ENCODE results near the gene ZNF205. TPM values are rescaled to one million over a fixed set of nuclear protein-coding genes. Genes with fewer than 3 reads are reported as not detected.
A peak's percentile ranks its signal among the peaks of the same experiment; 100 is the strongest.

ZNF205 gene
- total and polyA plus RNA-seq, 4 experiments from 2014 or later = 0.20 TPM; not detected in 3

DNA sequence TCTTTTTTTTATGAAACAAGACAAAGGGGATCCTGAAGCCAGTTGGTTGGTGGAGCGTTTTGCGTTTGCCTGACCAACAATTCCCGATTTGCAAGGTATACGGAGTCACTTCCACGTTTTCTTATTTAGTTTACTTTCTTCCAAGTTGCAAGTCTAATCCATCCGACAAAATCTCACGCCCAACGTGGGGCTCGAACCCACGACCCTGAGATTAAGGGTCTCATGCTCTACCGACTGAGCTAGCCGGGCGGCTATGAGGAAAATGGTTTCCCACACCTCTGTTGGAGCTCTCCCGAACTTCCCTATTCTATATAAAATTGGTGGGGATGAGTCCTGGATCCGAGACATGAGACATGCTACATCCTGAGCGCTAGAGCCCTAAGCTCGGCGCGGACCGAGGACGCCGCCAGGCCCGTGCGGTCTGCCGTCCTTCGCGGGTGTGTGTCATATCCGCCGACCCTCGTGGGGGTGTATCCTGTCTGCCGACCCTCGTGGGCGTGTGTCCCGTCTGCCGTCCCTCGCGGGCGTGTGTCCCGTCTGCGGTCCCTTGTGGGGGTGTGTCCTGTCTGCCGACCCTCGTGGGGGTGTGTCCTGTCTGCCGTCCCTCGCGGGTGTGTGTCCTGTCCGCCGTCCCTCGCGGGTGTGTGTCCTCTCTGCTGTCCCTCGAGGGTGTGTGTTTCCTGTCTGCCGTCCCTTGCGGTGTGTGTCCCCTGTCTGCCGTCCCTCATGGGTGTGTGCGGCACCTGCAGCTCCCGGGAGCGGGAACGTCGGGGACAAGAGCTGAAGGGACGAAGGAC is 45.0 kb downstream of the ZNF205 start:
- peak overlapping the region; percentile 57 to 66 for H3K4me3 ChIP-seq (ENCODE audit: low read length in 2 of 2)
- peaks cover 0 to 27% of the 10 kb centered on the region in 2 donors for H3K36me3 Mint-ChIP-seq

DNA sequence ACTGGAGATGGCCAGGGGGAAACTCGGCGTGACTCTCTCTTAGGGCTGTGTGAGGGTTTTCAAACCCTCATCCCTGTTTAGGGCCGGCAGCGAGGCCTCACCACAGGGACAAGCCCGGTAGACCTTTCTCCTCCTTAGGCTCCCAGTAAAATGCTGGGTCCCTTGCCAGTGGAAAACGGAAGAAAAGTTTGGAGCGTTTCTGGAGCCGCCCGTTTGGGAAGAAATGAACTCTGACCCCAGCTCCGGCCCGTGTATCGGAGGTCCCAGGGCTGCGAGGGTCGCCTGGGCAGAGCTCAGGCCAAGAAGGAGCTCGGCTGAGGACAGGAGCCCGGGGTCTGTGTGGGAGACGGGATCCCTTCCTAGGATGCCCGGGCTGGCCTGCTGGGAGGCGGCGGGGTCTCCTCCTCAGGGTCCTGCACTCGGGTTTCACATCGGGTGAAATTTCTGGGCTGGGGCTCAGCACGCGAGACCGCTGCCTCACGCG is 45.7 kb downstream of the ZNF205 start:
- Mint-ChIP-seq H3K4me1 (peaks cover 11 to 33% (median 23%) of the 10 kb centered on the region in 4 donors), H3K27me3 (peaks cover 0 to 2% of the 10 kb centered on the region in 2 donors)
- peak overlapping the region; percentile 62 for H3K27ac ChIP-seq (ENCODE audit: low read depth, low read length)

More for the DNA sequence above, 45.0 kb downstream of the ZNF205 start:
- peak in 4 of 5 donors; percentile 38 to 80 (median 42) for DNase-seq
- H3K4me1 ChIP-seq (ENCODE audit: insufficient read depth, low read length) = peaks cover 28% of the 10 kb centered on the region
- Mint-ChIP-seq H3K27ac (peak overlapping the region; percentile 91 to 100 (median 93)), H3K27me3 (peaks cover 3 to 5% of the 10 kb centered on the region in 2 donors), H3K4me3 (peak overlapping the region; percentile 87 to 94 (median 92)), H3K9me3 (peaks cover 2 to 47% (median 25%) of the 10 kb centered on the region in 8 donors), H3K4me1 (peaks cover 17 to 38% (median 29%) of the 10 kb centered on the region in 4 donors)
- H3K27me3 ChIP-seq (ENCODE audit: insufficient read depth, low read length) = no peaks in the 10 kb centered on the region
- no peaks in the 10 kb centered on the region for H3K36me3 ChIP-seq (ENCODE audit: insufficient read depth, low read length)
- ChIA-PET CTCF (ENCODE audit: partially characterized antibody) (interaction anchor here (0.6 to 6.4 kb wide), 9 partner anchors 7 to 99 kb away, joined by 3 to 36 read pairs (median 5); partner anchors contain the start of gene ZNF213), POLR2A (ENCODE audit: partially characterized antibody) (interaction anchor here (0.6 to 5.3 kb wide), 22 partner anchors 8 to 343 kb away, joined by 3 to 72 read pairs (median 8); partner anchors contain the start of genes CLUAP1, TNFRSF12A, ZNF174 and ZNF213)
- peaks cover 0 to 6% of the 10 kb centered on the region in 2 donors for H3K9me3 ChIP-seq (ENCODE audit: control insufficient read depth in 1 of 2, low read length in 2 of 2)
- intact Hi-C loops (cut with micrococcal nuclease) = loop anchor here (1.0 to 10.0 kb wide), 7 partner anchors 7 to 347 kb away; partner anchors contain the start of gene CLUAP1
- peak overlapping the region; percentile 62 for H3K27ac ChIP-seq (ENCODE audit: low read depth, low read length)

DNA sequence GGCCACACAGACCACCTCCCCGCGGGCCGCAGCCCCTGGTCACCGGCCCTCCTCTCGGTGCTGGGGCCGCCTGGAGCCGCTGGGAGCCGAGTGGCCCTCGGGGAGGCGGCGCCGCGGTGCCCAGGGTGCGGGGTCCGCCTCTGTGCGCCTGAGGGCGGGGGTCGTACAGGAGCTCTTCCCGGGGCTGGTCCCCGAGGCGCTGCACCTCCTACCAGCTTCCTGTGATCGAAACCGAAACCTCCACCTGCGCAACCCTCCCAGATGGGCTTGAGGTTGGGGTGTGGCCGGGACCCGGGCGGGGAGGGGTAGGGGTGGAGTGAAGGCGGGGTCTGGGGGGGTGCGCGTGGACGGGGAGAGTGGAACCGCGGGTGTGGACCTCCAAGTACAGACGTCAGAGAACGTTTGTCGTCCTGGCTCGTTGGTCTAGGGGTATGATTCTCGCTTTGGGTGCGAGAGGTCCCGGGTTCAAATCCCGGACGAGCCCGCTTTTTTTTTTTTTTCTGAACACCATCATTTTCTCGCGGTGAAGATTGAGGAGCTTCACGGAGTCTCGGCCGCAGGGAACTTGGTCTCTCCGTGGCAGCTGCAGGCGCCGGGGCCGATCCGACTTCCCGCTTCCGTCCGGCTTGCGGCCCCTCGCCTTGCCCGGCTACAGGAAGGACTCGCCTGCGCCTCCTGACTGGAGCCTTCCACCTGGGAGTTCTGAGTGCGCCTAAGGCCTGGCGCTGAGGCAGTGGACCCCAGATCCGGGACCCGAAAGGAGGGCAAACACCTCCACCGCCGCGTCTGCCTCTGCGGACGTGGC is 46.3 kb downstream of the ZNF205 start:
- H3K4me1 Mint-ChIP-seq = peaks cover 11 to 36% (median 26%) of the 10 kb centered on the region in 4 donors
- DNase-seq = peak; percentile 92 to 98 (median 94)
- H3K27me3 Mint-ChIP-seq = peaks cover 0 to 2% of the 10 kb centered on the region in 2 donors
- H3K4me3 ChIP-seq (ENCODE audit: low read length in 2 of 2) = peak overlapping the region; percentile 65 to 66
- H3K27ac Mint-ChIP-seq = peak overlapping the region; percentile 92 to 100 (median 96)
- no peaks in the 10 kb centered on the region for H3K36me3 ChIP-seq (ENCODE audit: insufficient read depth, low read length)
- H3K36me3 Mint-ChIP-seq = peaks cover 0 to 21% of the 10 kb centered on the region in 2 donors
- intact Hi-C loops (cut with micrococcal nuclease) = loop anchor here (1.0 to 10.0 kb wide), 7 partner anchors 8 to 346 kb away; partner anchors contain the start of gene CLUAP1
- H3K9me3 Mint-ChIP-seq = peaks cover 2 to 42% (median 16%) of the 10 kb centered on the region in 8 donors
- H3K27ac ChIP-seq (ENCODE audit: low read depth, low read length) = peak overlapping the region; percentile 62
- H3K27me3 ChIP-seq (ENCODE audit: insufficient read depth, low read length) = no peaks in the 10 kb centered on the region
- ChIA-PET CTCF (ENCODE audit: partially characterized antibody) (interaction anchor here (0.7 to 6.4 kb wide), 14 partner anchors 8 to 150 kb away, joined by 3 to 36 read pairs (median 4); partner anchors contain the start of gene ZNF213), POLR2A (ENCODE audit: partially characterized antibody) (interaction anchor here (0.9 to 5.3 kb wide), 39 partner anchors 10 to 351 kb away, joined by 3 to 72 read pairs (median 6); partner anchors contain the start of genes CLUAP1, IL32, NAA60 and ZNF174)
- H3K4me1 ChIP-seq (ENCODE audit: insufficient read depth, low read length) = peaks cover 25% of the 10 kb centered on the region
- H3K4me3 Mint-ChIP-seq = peak overlapping the region; percentile 83 to 96 (median 92)
- H3K9me3 ChIP-seq (ENCODE audit: control insufficient read depth in 1 of 2, low read length in 2 of 2) = peaks cover 0 to 6% of the 10 kb centered on the region in 2 donors

More for the DNA sequence above, 45.7 kb downstream of the ZNF205 start:
- POLR2A ChIA-PET (ENCODE audit: partially characterized antibody) = interaction anchor here (0.6 to 5.3 kb wide), 38 partner anchors 9 to 343 kb away, joined by 3 to 72 read pairs (median 6); partner anchors contain the start of genes CLUAP1, IL32, TNFRSF12A and ZNF174
- Histone ChIP-seq H3K4me3 (ENCODE audit: low read length in 2 of 2) (peak overlapping the region; percentile 57 to 66), H3K36me3 (ENCODE audit: insufficient read depth, low read length) (no peaks in the 10 kb centered on the region), H3K4me1 (ENCODE audit: insufficient read depth, low read length) (peaks cover 25% of the 10 kb centered on the region), H3K27me3 (ENCODE audit: insufficient read depth, low read length) (no peaks in the 10 kb centered on the region), H3K9me3 (ENCODE audit: control insufficient read depth in 1 of 2, low read length in 2 of 2) (peaks cover 0 to 6% of the 10 kb centered on the region in 2 donors)
- peak overlapping the region; percentile 87 to 94 (median 92) for H3K4me3 Mint-ChIP-seq
- DNase-seq = no peak
- H3K9me3 Mint-ChIP-seq = peaks cover 2 to 42% (median 19%) of the 10 kb centered on the region in 8 donors
- H3K36me3 Mint-ChIP-seq = peaks cover 0 to 22% of the 10 kb centered on the region in 2 donors
- CTCF ChIA-PET (ENCODE audit: partially characterized antibody) = interaction anchor here (0.6 to 6.4 kb wide), 14 partner anchors 8 to 150 kb away, joined by 3 to 36 read pairs (median 5); partner anchors contain the start of gene ZNF213
- intact Hi-C loops (cut with micrococcal nuclease) = loop anchor here (1.0 to 10.0 kb wide), 7 partner anchors 8 to 347 kb away; partner anchors contain the start of gene CLUAP1
- peak overlapping the region; percentile 91 to 100 (median 93) for H3K27ac Mint-ChIP-seq

DNA sequence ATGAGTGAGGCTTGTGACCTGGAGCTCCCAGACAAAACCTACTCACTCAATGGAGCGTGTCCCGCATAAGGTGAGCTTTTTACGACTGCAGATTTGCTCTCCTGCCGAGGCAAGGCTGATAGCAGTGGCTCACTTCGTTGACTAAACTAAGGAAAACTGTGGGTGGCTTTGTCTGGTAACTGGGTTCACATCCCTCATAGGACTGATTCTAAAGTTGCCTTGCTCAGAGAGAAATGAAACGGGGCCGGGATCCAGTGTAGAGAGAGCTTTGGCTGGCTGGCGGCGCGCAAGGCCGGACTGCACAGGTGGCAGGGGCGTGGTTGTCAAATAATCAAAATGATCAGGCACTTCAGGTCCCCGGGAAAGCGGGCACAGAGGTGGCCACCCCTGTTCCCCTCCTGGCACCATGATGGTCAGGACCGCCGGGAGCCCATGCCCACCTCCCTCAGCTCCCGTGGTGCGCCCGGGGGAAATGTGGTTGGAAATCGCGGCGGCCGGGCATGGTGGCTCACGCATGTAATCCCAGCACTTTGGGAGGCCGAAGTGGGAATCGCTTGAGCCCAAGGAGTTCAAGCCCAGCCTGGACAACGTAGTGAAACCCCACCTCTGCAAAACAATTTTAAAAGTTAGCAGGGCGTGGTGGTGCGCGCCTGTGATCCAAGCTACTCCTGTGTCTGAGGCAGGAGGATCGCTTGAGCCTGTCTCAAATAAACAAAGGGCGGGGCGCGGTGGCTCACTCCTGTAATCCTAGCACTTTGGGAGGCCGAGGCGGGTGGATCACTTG is 49.0 kb downstream of the ZNF205 start:
- ChIA-PET POLR2A (ENCODE audit: partially characterized antibody) (interaction anchor here (0.6 to 5.3 kb wide), 6 partner anchors 10 to 252 kb away, joined by 3 to 72 read pairs (median 11); partner anchors contain the start of gene ZNF213), CTCF (ENCODE audit: partially characterized antibody) (interaction anchor here (0.9 to 6.4 kb wide), 8 partner anchors 12 to 338 kb away, joined by 3 to 36 read pairs (median 4); partner anchors contain the start of gene ZNF213)
- no peak overlapping the region for H3K4me3 ChIP-seq (ENCODE audit: low read length in 2 of 2)
- peaks cover 0 to 2% of the 10 kb centered on the region in 2 donors for H3K27me3 Mint-ChIP-seq
- H3K36me3 Mint-ChIP-seq = peaks cover 0 to 18% of the 10 kb centered on the region in 2 donors
- H3K27ac ChIP-seq (ENCODE audit: low read depth, low read length) = no peak overlapping the region
- H3K4me1 Mint-ChIP-seq = peaks cover 15 to 46% (median 27%) of the 10 kb centered on the region in 4 donors
- no peaks in the 10 kb centered on the region for H3K27me3 ChIP-seq (ENCODE audit: insufficient read depth, low read length)
- no peaks in the 10 kb centered on the region for H3K36me3 ChIP-seq (ENCODE audit: insufficient read depth, low read length)
- peak overlapping the region in 5 of 8 donors; percentile 43 to 57 (median 47) for H3K4me3 Mint-ChIP-seq
- H3K9me3 ChIP-seq (ENCODE audit: control insufficient read depth in 1 of 2, low read length in 2 of 2) = no peaks in the 10 kb centered on the region
- intact Hi-C loops (cut with micrococcal nuclease) = no loop called here
- peaks cover 0 to 19% (median 5%) of the 10 kb centered on the region in 8 donors for H3K9me3 Mint-ChIP-seq
- H3K27ac Mint-ChIP-seq = peak overlapping the region in 3 of 7 donors; percentile 46 to 77 (median 68)
- H3K4me1 ChIP-seq (ENCODE audit: insufficient read depth, low read length) = peaks cover 31% of the 10 kb centered on the region
- no peak for DNase-seq

DNA sequence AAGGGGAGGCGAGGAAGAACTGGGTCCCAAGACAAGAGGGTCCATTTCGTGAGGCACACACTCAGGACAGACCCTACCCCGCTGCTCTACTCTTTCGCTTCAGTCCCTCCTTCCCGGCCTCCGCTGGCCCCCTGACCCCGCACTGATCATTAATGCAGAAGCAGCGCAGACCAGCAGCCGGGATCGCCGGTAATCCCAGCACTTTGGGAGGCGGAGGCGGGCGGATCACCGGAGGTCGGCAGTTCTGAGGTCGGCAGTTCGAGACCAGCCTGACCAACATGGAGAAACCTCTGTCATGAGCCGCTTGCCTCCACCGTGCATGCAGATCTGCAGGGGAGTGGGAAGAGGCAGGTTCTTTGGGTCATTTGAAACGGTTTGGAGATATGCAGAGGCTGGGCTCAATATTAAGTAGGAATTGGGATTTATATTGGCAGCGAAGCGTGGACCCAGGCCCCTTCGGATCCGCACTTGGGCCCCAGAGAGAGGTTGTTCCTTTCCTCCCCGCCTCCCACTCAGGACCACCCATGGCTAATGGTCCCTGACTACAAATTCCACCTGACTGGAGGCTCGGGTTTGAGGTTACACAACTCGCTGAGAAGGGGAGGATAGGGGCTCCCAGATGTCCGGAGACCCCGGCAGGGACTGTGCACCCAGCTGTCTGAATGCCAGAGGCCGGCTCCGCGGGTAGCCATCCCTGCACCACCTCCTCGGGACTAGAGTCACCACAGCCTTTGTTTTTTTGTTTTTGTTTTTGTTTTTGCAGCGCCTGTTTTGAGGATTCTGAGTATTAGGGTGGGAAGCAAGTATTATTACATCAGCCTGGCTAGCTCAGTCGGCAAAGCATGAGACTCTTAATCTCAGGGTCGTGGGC is 52.0 kb downstream of the ZNF205 start:
- H3K27me3 ChIP-seq (ENCODE audit: insufficient read depth, low read length) = no peaks in the 10 kb centered on the region
- no peak overlapping the region for H3K27ac ChIP-seq (ENCODE audit: low read depth, low read length)
- H3K4me3 Mint-ChIP-seq = peak overlapping the region in 1 of 8 donors; percentile 28
- intact Hi-C loops (cut with micrococcal nuclease) = no loop called here
- H3K9me3 Mint-ChIP-seq = peaks cover 0 to 6% (median 0%) of the 10 kb centered on the region in 8 donors
- no peak overlapping the region for H3K4me3 ChIP-seq (ENCODE audit: low read length in 2 of 2)
- peak overlapping the region in 1 of 7 donors; percentile 72 for H3K27ac Mint-ChIP-seq
- POLR2A ChIA-PET (ENCODE audit: partially characterized antibody) = no interaction called here
- H3K27me3 Mint-ChIP-seq = no peaks in the 10 kb centered on the region
- no peak for DNase-seq
- CTCF ChIA-PET (ENCODE audit: partially characterized antibody) = interaction anchor here (0.7 to 2.4 kb wide), 8 partner anchors 12 to 161 kb away, joined by 3 to 25 read pairs (median 4); partner anchors contain the start of gene ZNF213
- peaks cover 6 to 26% (median 16%) of the 10 kb centered on the region in 4 donors for H3K4me1 Mint-ChIP-seq
- no peaks in the 10 kb centered on the region for H3K36me3 ChIP-seq (ENCODE audit: insufficient read depth, low read length)
- H3K4me1 ChIP-seq (ENCODE audit: insufficient read depth, low read length) = peaks cover 15% of the 10 kb centered on the region
- no peaks in the 10 kb centered on the region for H3K9me3 ChIP-seq (ENCODE audit: control insufficient read depth in 1 of 2, low read length in 2 of 2)
- peaks cover 0 to 1% of the 10 kb centered on the region in 2 donors for H3K36me3 Mint-ChIP-seq

All from CD4-positive, alpha-beta memory T cell (primary cell).